NCI-H345 (cell line): ENCODE data around the gene CD164.
A peak's percentile ranks its signal among the peaks of the same experiment; 100 is the strongest.

Experiments used
- DNase-seq: peaks from one replicate; lab custom pipeline; 2025; lab: John Stamatoyannopoulos, UW

The CD164 gene

DNA sequence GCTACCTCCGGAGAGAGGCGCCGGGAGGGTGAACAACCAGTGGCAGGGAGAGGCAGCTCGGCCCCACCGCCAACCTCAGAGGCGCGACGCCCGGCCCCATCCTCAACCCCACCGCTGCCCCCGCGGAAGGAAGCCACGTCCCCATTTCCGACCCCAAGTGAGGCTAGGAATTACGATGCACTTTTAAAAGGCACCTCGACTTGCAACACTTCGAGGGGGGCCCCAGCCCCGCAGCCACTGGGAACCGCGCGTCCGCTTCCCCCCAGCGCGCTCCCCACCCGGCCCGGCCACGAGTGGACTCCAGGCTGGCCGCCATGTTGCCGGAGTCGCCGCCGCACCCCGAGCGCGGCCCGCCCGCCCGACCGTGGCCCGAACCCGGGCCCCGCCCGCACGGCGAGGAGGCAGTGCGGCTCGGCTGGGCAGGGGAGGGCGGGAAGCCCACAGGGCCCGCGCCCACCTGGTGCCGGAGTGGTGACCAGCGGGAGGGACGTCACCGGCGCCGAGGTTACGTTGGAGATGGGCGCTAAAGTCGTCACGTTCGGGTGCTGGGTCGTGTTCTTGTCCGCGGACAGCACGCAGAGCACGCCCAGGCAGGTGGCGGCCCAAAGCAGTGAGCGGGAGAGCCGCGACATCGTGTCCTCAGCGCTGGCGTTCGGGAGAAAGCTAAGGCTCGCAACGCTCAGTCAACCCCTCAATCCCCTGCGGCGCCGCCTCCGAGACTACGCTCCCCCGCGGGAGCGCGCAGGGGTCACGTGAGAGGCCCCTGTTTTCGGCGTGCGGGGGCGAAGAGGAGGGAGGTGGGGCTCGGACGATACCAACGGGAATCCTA lies at the start of gene CD164:
Gene CD164, minus strand, starts transcription at position 721 of the 829 bp plus-strand sequence. Its CDS starts 89 bp downstream, at position 632.
- DNase-seq, result peak; percentile 95

DNA sequence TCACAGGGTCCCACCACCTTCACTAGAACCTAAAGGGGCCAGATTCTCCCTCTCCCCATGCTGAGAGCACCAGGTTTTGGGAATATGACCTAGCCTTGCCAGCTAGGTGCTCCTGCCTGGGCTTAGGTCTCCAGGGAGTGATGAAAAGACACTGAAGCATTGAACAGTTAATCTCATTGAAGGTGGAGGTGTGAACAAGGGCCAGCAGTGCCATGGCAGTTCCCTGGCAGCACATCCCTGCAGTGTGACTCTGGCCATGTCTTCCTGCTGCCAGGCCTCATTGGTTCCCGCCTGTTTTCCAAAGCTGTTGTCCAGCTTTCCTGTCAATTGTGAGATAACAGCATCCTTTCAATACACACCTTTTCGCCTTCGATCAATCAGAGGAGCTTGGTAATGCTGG lies 47.2 kb upstream of the CD164 start:
- DNase-seq, result no peak

DNA sequence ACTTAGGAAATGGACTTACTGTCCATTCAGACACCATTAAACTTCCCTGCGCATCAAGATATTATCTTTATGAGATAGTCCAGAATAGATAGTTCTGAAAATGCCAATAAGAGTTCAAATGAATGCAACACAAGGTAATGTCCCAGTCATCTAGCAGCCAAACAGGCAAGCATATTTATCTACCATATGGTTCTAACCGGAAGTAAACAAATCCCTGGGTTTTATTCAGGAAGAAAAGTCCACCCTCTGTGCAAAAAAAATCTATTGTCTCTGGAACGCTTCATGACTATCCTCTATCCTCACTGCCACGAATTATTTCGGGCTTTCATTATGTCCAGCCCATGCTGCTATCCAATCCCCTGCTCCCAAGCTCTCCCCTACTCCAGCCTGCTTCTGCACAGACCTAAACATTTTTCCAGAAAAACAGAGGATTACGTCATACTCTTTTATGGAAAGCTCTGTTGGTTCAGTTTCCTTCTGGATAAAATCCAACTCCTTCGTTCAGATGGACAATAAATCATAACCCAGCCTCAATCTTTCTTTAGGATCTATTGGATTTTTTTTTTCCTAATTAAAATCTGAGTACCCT lies 46.7 kb upstream of the CD164 start:
- no peak for DNase-seq

DNA sequence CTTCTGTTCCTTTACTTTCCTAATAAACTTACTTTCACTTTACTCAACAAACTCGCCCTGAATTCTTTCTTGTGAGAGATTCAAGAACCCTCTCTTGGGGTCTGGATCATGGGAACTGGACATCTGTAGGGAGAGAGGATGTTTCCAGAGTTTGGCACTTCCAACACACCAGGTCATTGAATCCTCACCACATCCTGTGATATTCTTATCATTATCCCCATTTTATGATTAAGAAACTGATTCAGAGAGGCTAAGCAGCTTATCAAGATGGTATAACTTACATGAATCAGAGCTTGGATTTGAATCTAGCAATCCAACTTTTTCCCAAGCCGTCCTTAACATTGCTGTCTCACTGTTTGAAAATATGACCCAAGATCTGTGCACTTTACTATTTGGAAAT lies 42.7 kb upstream of the CD164 start:
- no peak for DNase-seq

DNA sequence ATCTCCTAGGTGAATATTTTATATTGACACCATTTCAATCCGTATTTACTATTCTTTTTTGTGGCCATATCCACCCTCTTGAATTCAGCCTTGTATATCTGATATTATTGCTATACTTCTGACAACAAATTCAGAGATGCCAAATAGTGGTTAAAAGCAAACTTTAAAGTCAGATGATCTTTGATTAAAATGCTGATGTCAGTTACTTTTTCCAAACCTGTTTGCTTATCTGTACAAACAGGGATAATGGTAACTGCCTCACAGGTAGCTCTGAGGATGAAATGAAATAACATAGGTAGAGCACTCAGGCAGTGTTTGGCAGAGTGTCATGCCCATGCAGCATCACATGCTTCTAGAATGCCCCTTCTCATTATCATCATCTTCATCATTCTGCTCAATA lies 38.9 kb upstream of the CD164 start:
- DNase-seq, result no peak

DNA sequence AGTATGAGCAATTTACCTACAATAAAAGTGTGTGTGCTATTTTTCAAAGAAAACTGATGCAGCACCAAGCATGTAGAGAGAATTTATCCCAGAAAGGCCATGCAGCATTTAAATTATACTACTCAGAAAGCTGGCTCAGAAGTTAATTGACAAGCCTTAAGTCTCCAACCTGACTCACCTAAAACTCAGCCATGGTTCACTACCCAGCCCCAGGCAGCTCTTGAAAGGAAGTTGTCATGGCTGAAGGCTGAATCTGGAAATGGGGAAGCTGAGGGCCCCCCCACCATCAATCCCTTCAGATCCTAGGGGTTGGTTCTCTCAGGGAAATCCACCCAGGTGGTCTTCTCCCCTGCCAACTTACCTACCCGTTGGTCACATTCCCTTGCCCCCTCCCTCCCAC lies 38.5 kb upstream of the CD164 start:
- DNase-seq, result no peak

- DNase-seq, result no peak
These were observed 35.4 kb upstream of the CD164 start for GRCh38 chr6:109417646-109418045.

GRCh38 chr6:109411034-109411433 lies 28.8 kb upstream of the CD164 start:
- no peak for DNase-seq

GRCh38 chr6:109406196-109406595 lies 23.9 kb upstream of the CD164 start:
- DNase-seq, result no peak

DNA sequence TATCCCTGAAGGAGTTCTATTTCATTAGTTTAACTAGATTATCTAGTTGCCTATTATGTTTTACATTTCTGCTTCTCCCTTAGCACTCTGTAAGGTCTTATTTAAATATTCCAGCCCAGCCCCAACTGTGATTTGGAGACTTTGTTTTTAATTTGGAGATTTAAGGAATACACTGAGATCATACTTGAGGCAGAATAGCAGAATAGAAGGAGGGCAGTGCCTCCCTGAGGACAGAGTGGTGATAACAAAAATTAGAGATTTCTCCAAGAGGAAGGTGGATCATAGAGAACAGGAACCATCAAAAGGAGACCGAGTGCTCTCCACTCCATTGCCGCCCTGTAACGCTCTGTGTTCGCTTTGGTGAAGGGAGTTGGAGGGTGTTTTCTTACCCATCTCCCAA lies 14.8 kb upstream of the CD164 start:
- DNase-seq, result no peak

- no peak for DNase-seq
These were observed 13.9 kb upstream of the CD164 start for GRCh38 chr6:109396046-109396718.

DNA sequence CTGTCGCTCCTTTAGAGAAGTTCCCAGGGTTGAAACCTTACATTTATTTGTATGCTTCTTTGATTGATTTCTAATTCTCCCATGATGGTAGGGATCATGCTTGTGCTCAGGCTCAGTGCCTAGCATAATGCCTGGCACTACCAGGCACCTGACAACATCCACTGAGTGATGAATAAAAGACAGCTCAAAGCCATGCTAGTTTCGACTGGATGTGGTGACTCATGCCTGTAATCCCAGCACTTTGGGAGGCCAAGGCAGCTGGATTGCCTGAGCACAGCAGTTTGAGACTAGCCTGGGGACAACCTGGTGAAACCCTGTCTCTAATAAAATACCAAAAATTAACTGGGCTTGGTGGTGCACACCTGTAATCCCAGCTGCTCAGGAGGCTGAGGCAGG lies 11.6 kb upstream of the CD164 start:
- DNase-seq, result no peak

GRCh38 chr6:109393157-109393885 lies 11.1 kb upstream of the CD164 start:
- DNase-seq, result no peak

DNA sequence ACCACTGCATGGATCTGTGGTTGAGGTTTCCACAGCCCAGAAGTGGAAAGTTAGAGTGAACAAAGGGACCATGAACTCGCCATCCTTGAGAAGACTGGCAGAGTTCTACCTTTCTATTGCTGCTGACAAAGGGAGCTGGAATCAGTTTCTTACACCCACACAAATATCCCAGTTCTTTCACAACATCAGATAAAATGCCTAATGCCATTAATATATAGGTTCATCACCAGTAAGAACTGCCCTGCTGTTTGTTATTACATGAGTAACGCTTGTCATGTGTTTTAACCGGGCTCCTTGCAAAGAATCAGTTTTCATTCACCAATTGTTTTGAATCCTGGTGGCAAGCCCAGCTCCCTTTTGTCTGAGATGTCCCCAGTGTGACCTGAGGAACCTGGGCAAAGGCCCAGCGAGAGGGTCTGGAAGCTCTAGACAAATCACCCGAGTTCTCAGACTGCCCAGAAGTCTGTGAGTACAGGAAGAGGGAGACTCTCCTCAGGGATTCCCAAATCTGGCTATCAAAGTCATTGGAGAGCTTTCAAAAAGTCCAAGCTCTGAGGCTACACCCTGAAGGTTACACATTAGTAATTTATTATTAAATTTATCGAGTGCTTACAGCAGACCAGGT lies 7.5 kb upstream of the CD164 start:
- no peak for DNase-seq

- no peak for DNase-seq
These were observed 6.0 kb upstream of the CD164 start for GRCh38 chr6:109388265-109388664.

GRCh38 chr6:109383438-109383940 lies 1.2 kb upstream of the CD164 start:
- DNase-seq, result no peak

DNA sequence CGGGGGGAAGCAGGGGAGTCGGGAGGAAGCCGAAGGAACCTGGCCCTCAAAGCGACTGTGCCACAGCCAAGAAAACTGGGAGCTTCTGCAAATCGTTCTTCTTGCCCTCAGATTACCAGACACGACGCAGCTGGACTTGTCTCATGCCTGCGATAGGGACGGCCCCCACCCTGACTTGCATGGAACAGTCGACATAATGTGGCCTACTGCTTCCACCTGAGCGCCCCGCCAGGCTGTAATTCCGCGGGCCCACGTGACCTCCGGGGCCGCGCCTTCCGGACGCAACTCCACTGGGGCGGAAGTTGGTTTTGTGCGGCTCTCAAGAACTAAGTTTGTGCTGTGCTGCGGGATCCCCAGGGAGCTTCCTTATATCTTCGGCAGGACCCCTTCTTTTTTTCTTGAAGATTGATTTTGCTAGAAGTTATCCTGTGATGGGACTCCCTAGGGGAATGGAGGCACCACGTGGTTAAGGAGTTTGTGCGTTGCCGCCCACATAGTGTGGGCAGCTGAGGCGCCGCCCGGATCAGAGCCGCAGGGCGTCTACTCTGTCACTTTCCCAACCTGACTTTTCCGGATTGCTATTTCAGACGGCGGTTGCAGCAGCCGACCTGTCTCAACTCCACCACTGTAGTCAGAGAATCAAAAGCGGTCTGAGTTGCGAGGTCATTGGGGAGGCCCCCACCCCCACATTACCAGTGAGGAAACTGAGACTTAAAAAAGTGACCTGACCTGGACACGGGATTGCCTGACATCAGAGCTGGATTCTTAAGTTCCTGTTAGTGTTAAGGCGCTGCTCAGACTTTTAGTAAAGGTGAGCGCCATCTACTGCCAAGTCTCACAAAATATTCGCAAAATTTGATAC lies 540 bp upstream of the CD164 start:
- DNase-seq, result peak; percentile 95

DNA sequence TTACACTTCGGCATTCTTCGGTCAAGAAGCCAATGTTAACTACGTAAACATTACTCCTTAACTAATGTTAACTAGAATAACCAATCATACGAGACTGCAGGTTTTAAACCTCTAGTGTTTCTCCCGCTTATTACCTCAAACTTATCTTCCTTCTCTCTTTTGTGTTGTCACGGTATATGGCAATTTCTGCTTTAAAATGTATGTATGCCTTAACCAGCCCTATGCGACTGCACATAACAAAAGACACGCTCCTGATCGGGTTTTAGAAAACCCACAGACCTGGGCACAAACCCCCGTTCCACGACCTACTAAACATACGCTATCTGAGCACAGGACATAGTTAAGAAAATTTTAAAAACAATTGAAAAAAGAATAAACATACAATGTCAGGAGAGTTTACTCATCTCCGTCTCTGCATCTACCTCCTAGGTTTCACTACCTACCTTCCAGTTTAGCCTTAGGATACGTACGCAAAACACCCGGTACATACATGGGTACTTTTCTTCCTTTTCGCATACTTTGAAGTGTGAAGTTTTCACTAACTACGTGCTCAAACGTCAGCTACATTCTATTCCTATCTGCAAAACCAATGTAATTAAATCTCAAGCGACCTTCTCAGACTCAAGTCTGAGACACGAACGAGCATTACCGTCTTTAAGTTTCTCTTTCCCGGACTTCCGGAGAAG lies 1.1 kb downstream of the CD164 start:
- peak; percentile 43 for DNase-seq

- no peak for DNase-seq
These were observed 2.6 kb downstream of the CD164 start for GRCh38 chr6:109379711-109380110.

GRCh38 chr6:109377717-109378116 lies 4.5 kb downstream of the CD164 start:
- no peak for DNase-seq
